Measurements from ENCODE around the gene HRH1.

GRCh38 chr3:11289864-11290263, 135.6 kb downstream of the HRH1 start:
- TF ChIP-seq CTCF (IDR thresholded peaks at IDR 0.05), result no peak
- no peak for TF ChIP-seq POLR2AphosphoS5 (IDR thresholded peaks at IDR 0.05)
- no peak for TF ChIP-seq EP300 (IDR thresholded peaks at IDR 0.05; ENCODE audit: low read depth)
